ENCODE data around the gene KCNH4.
"Not testable (repeated sequence)": the region's sequence is repeated elsewhere in the genome, so short reads cannot be mapped to it uniquely, and the experiment has no call there.

Gene KCNH4

DNA sequence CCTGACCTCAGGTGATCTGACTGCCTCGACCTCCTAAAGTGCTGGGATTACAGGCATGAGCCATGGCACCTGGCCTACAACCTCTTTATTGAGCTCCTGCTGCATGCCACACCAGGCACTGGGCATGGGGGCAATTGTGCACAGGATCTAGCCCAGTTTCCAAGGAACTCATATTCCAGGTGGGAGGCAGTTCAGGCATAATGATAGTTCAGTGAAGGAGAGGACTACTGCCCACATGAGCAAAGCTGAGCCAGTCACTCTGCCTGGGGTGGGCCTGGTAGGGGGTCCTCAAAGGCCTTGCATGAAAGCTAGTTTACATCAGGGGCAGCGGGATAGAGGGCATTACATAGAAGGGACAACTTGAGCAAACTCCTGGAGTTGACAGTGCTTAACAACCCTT is 6.9 kb upstream of the KCNH4 start:
- TF ChIP-seq, protein P1, sequence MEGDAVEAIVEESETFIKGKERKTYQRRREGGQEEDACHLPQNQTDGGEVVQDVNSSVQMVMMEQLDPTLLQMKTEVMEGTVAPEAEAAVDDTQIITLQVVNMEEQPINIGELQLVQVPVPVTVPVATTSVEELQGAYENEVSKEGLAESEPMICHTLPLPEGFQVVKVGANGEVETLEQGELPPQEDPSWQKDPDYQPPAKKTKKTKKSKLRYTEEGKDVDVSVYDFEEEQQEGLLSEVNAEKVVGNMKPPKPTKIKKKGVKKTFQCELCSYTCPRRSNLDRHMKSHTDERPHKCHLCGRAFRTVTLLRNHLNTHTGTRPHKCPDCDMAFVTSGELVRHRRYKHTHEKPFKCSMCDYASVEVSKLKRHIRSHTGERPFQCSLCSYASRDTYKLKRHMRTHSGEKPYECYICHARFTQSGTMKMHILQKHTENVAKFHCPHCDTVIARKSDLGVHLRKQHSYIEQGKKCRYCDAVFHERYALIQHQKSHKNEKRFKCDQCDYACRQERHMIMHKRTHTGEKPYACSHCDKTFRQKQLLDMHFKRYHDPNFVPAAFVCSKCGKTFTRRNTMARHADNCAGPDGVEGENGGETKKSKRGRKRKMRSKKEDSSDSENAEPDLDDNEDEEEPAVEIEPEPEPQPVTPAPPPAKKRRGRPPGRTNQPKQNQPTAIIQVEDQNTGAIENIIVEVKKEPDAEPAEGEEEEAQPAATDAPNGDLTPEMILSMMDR (IDR thresholded peaks at IDR 0.05; ENCODE audit: low read depth, low read length, missing control alignments), result no peak
- no peak overlapping the region for H3K4me3 ChIP-seq (replicated peaks; ENCODE audit: low read depth, low read length)
- no peak for DNase-seq (ENCODE audit: extremely low read depth, low read depth)

DNA sequence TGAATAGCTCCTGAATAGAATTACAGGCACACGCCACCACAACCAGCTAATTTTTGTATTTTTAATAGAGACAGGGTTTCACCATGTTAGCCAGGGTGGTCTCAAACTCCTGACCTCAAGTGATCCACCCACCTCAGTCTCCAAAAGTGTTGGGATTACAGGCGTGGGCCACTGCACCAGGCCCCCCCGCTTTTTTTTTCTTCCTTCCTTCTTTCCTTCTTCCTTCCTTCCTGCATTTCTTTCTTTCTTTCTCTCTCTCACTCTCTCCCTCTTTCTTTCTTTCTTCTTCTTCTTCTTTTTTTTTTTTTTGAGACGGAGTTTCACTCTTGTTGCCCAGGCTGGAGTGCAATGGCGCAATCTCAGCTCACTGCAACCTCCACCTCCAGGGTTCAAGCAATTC is 5.2 kb upstream of the KCNH4 start:
- not testable (repeated sequence) for H3K4me3 ChIP-seq (replicated peaks; ENCODE audit: low read depth, low read length); DNase-seq (ENCODE audit: extremely low read depth, low read depth)

GRCh38 chr17:42185621-42185930 is 4.6 kb upstream of the KCNH4 start:
- no peak for DNase-seq (ENCODE audit: extremely low read depth, low read depth)
- H3K4me3 ChIP-seq (replicated peaks; ENCODE audit: low read depth, low read length), result no peak overlapping the region
- TF ChIP-seq, protein P1 (IDR thresholded peaks at IDR 0.05; ENCODE audit: low read depth, low read length, missing control alignments), result no peak

- no peak for DNase-seq (ENCODE audit: extremely low read depth, low read depth)
- peak within 1 kb of the TSS; percentile 42 for H3K4me3 ChIP-seq (replicated peaks; ENCODE audit: low read depth, low read length)
- TF ChIP-seq, protein P1 (IDR thresholded peaks at IDR 0.05; ENCODE audit: low read depth, low read length, missing control alignments), result no peak
Observed at GRCh38 chr17:42184713-42185620, 4.0 kb upstream of the KCNH4 start, which contains the start of gene HCRT. Gene HCRT (minus strand): TSS chr17:42185452. CDS start chr17:42185365, 87 bp downstream.

GRCh38 chr17:42183741-42184711 is 3.1 kb upstream of the KCNH4 start:
- no peak for DNase-seq (ENCODE audit: extremely low read depth, low read depth)
- H3K4me3 ChIP-seq (replicated peaks; ENCODE audit: low read depth, low read length), result peak overlapping the region; percentile 42
- TF ChIP-seq, protein P1 (IDR thresholded peaks at IDR 0.05; ENCODE audit: low read depth, low read length, missing control alignments), result peak; percentile 65

GRCh38 chr17:42182927-42183734 is 2.2 kb upstream of the KCNH4 start:
- TF ChIP-seq, protein P1 (IDR thresholded peaks at IDR 0.05; ENCODE audit: low read depth, low read length, missing control alignments), result no peak
- peak overlapping the region; percentile 42; the same call in 1 of the 2 replicates for H3K4me3 ChIP-seq (replicated peaks; ENCODE audit: low read depth, low read length)
- peak; percentile 31 for DNase-seq (ENCODE audit: extremely low read depth, low read depth)

All from HFF-Myc (cell line).